ENCODE data around the gene PRDM13. TPM values are rescaled to one million over a fixed set of nuclear protein-coding genes. Genes with fewer than 3 reads are reported as not detected.

Gene PRDM13
- total and polyA plus RNA-seq, 2 of the 8 experiments (the other 6 are each of a cell fraction or from before 2014, with no cell fraction given) = 0.05 to 0.09 TPM

- DNase-seq (ENCODE audit: low read depth in 1 of 2, low spot score in 2 of 2) (peak in 1 of 2 experiments; percentile 58), FAIRE-seq (no peak)
- peak overlapping the region in 1 of 4 experiments; percentile 33; a peak in 2 of 8 replicates for H3K4me3 ChIP-seq (ENCODE audit: extremely low read depth in 1 of 4, insufficient read depth in 2 of 4, low read depth in 3 of 4, low read length in 4 of 4)
- H3K79me2 ChIP-seq (ENCODE audit: control insufficient read depth in 1 of 2, insufficient read depth in 2 of 2, low read length in 2 of 2) = no peaks in the 10 kb centered on the region
- H2AK5ac ChIP-seq (ENCODE audit: low read depth, low read length) = no peak overlapping the region
- ChIA-PET CTCF (ENCODE audit: partially characterized antibody) (interaction anchor here (0.6 to 6.6 kb wide), 12 partner anchors 9 to 779 kb away, joined by 3 to 49 read pairs (median 4); partner anchors contain the start of gene CCNC), POLR2A (ENCODE audit: partially characterized antibody) (interaction anchor here (0.9 to 3.1 kb wide), 4 partner anchors 12 to 40 kb away, joined by 3 to 18 read pairs (median 4); partner anchors contain the start of gene CCNC)
- no peaks in the 10 kb centered on the region for H3K79me1 ChIP-seq (ENCODE audit: low read depth, low read length)
- no peak overlapping the region for H3K9ac ChIP-seq (replicated peaks in 1 of 4; ENCODE audit: extremely low read depth in 1 of 4, low read depth in 3 of 4, low read length in 3 of 4)
- H3K4me2 ChIP-seq (ENCODE audit: insufficient read depth in 1 of 2, low read depth in 2 of 2, low read length in 2 of 2) = peak overlapping the region; percentile 43 to 52; a peak in 3 of 4 replicates
- no peak overlapping the region for H3K18ac ChIP-seq (ENCODE audit: extremely low read depth, low read length)
- no peak overlapping the region for H2BK120ac ChIP-seq (replicated peaks; ENCODE audit: low read depth, low read length)
- peaks cover 89 to 100% (median 95%) of the 10 kb centered on the region in 4 experiments for H3K27me3 ChIP-seq (replicated peaks in 1 of 4; ENCODE audit: control insufficient read depth in 3 of 4, extremely low read depth in 1 of 4, insufficient read depth in 3 of 4, low read length in 3 of 4)
- H3K23ac ChIP-seq (ENCODE audit: insufficient read length) = no peak overlapping the region
- no peak overlapping the region for H2AFZ ChIP-seq (ENCODE audit: low read length)
- no peak overlapping the region for H3K56ac ChIP-seq (replicated peaks; ENCODE audit: insufficient read length, low read depth, low read length)
- H3K4me1 ChIP-seq (replicated peaks in 1 of 4; ENCODE audit: control insufficient read depth in 3 of 4, insufficient read depth in 4 of 4, low read length in 3 of 4) = peaks cover 0 to 40% (median 15%) of the 10 kb centered on the region in 4 experiments; a peak in 5 of 7 replicates
- no peak overlapping the region for H4K5ac ChIP-seq (ENCODE audit: insufficient read length, low read depth, low read length)
- peaks cover 4% of the 10 kb centered on the region; the same call in 1 of the 2 replicates for H3K23me2 ChIP-seq (ENCODE audit: low read depth, low read length)
- no peak overlapping the region for H3K14ac ChIP-seq (ENCODE audit: insufficient read length)
- no peak overlapping the region; the same call in 1 of the 2 replicates for H2BK5ac ChIP-seq (ENCODE audit: low read depth, low read length)
- no peak overlapping the region for H4K8ac ChIP-seq (ENCODE audit: extremely low read depth, insufficient read depth, low read length)
- 5% methylated on average over 29 of the region's 29 CpGs; no CpG with 5 or more reads in 1 of the 2 experiments for WGBS, 2 experiments (ENCODE audit: extremely low coverage in 1 of 2, insufficient coverage in 1 of 2, insufficient read length in 1 of 2, insufficient replicate concordance in 2 of 2, low coverage in 1 of 2, low lambda C conversion rate in 2 of 2, missing lambda C conversion rate in 1 of 2)
- no peak overlapping the region for H3K4ac ChIP-seq (replicated peaks; ENCODE audit: insufficient read length, low read depth, low read length)
- no peaks in the 10 kb centered on the region for H3K9me3 ChIP-seq (ENCODE audit: insufficient read depth in 2 of 2, low read depth in 1 of 2, low read length in 1 of 2)
- 0 out of 2 replicates have a peak overlapping the region, but pooled peaks have one; percentile 80 for H2BK12ac ChIP-seq (ENCODE audit: low read depth, low read length)
- no peak overlapping the region for H4K91ac ChIP-seq (replicated peaks; ENCODE audit: insufficient read length, low read length)
- no peak overlapping the region for H3K27ac ChIP-seq (ENCODE audit: low read depth, low read length)
- no peak overlapping the region for H2BK15ac ChIP-seq (ENCODE audit: low read length)
- no peaks in the 10 kb centered on the region; a peak in 1 of 8 replicates for H3K36me3 ChIP-seq (ENCODE audit: control insufficient read depth in 2 of 4, insufficient read depth in 4 of 4, low read length in 3 of 4)
- H4K20me1 ChIP-seq (replicated peaks in 1 of 2; ENCODE audit: control insufficient read depth in 1 of 2, insufficient read depth in 2 of 2, low read length in 2 of 2) = peaks cover 18 to 31% of the 10 kb centered on the region in 2 experiments
- H2BK20ac ChIP-seq (ENCODE audit: low read length) = no peak overlapping the region
- no peak for TF ChIP-seq TBP (IDR thresholded peaks at IDR 0.05; ENCODE audit: low read depth, low read length)
- peak; percentile 81 for TF ChIP-seq RNF2 (IDR thresholded peaks at IDR 0.05; ENCODE audit: borderline replicate concordance, low read depth, low read length, missing control alignments, poor library complexity, severe bottlenecking)
- TF ChIP-seq SUZ12 (IDR thresholded peaks at IDR 0.05; ENCODE audit: low read length) = peak; percentile 80
- no peak for TF ChIP-seq SAP30 (IDR thresholded peaks at IDR 0.05; ENCODE audit: insufficient read depth, insufficient replicate concordance, low read length)
- peak; percentile 66 for TF ChIP-seq CTBP2 (IDR thresholded peaks at IDR 0.05; ENCODE audit: borderline replicate concordance, insufficient read depth, insufficient read length, low read length)
- no peak for TF ChIP-seq USF2 (IDR thresholded peaks at IDR 0.05; ENCODE audit: low read length)
- no peak for TF ChIP-seq SIX5 (IDR thresholded peaks at IDR 0.05; ENCODE audit: low read depth, low read length)
- no peak for TF ChIP-seq KDM5A (IDR thresholded peaks at IDR 0.05; ENCODE audit: low read length)
- TF ChIP-seq SRF (IDR thresholded peaks at IDR 0.05; ENCODE audit: low read depth, low read length) = no peak
Measured at GRCh38 chr6:99608059-99608885, 1.6 kb downstream of the PRDM13 start.
